Natural killer cell (primary cell): Measurements from ENCODE around the gene C1QB. TPM values are rescaled to one million over a fixed set of nuclear protein-coding genes. Genes with fewer than 3 reads are reported as not detected.

Experiments used
- ATAC-seq, 3 donors: fragments of 150-1000 bp in 2 of 3; fragments of 200-7000 bp in 1 of 3; cut with Tn5 transposase; 1 replicate in 1 of 3; 2 replicates in 2 of 3; pipeline ENCODE4 v1.10.0; 2021; ENCODE audit warnings: mild to moderate bottlenecking in 2 of 3, moderate library complexity in 2 of 3
- DNase-seq, 2 donors: peaks; one replicate each; pipeline versions ENCODE4 v3.0.0 to v3.0.0-alpha.2; 2013 to 2021; ENCODE audit warnings: mixed read lengths in 1 of 2
- H3K27ac ChIP-seq: one replicate; pipeline ENCODE4 v1.5.1; 2013; ENCODE audit warnings: mild to moderate bottlenecking, low read length
- H3K27me3 ChIP-seq: one replicate; pipeline ENCODE4 v1.6.1; 2013; ENCODE audit warnings: low read length; ENCODE audit not compliant: control insufficient read depth, insufficient read depth
- H3K36me3 ChIP-seq: one replicate; pipeline ENCODE4 v1.6.1; 2013; ENCODE audit warnings: low read length; ENCODE audit not compliant: control insufficient read depth, insufficient read depth
- H3K4me1 ChIP-seq: one replicate; pipeline ENCODE4 v1.6.1; 2013; ENCODE audit warnings: low read length; ENCODE audit not compliant: control insufficient read depth, insufficient read depth
- H3K4me3 ChIP-seq: one replicate; pipeline ENCODE4 v1.5.1; 2013; ENCODE audit warnings: low read length
- H3K9me3 ChIP-seq: one replicate; pipeline ENCODE4 v1.6.1; 2013; ENCODE audit warnings: low read length; ENCODE audit not compliant: control insufficient read depth, insufficient read depth
- H3K27ac Mint-ChIP-seq, 2 donors: one replicate each; pipeline ENCODE4 v1.8.0; 2022; ENCODE audit warnings: mild to moderate bottlenecking in 2 of 2, mixed read lengths in 2 of 2, moderate library complexity in 1 of 2
- H3K27me3 Mint-ChIP-seq, 2 donors: one replicate each; pipeline ENCODE4 v1.8.0; 2022; ENCODE audit warnings: low read depth in 2 of 2, mixed read lengths in 2 of 2
- H3K36me3 Mint-ChIP-seq: one replicate; pipeline ENCODE4 v1.8.0; 2022; ENCODE audit warnings: mixed read lengths
- H3K4me1 Mint-ChIP-seq, 2 donors: one replicate each; pipeline ENCODE4 v1.8.0; 2022; ENCODE audit warnings: mixed read lengths in 2 of 2
- H3K4me3 Mint-ChIP-seq: one replicate; pipeline ENCODE4 v1.8.0; 2022; ENCODE audit warnings: mild to moderate bottlenecking, moderate library complexity, mixed read lengths
- H3K9me3 Mint-ChIP-seq, 2 donors: one replicate each; pipeline ENCODE4 v1.8.0; 2022; ENCODE audit warnings: mixed read lengths in 2 of 2
- WGBS: methylation state at CpG from one replicate; pipeline ENCODE4 v1.1.7; 2013; ENCODE audit warnings: missing lambda C conversion rate; ENCODE audit not compliant: insufficient coverage; 5-methylcytosine and 5-hydroxymethylcytosine counted together
- intact Hi-C: fragments of 100-400 bp; cut with micrococcal nuclease; formaldehyde crosslinking; loops from one replicate; pipeline ENCODE4 v1.14.2; 2022
- total RNA-seq, 4 donors: library from RNA; stranded (reverse); fragments of 120-200 nt in 1 of 4; gene quantifications; one replicate each; pipeline versions ENCODE4 v1.2.3 to v1.2.4, GENCODE V29; 2013 to 2022
- TF ChIP-seq, protein P1 (sequence below): fragments of 200-600 bp; IDR thresholded peaks from one replicate; pipeline ENCODE4 v1.8.0; 2022; ENCODE audit warnings: antibody characterized with exemption

The C1QB gene
- total RNA-seq, 3 donors from 2014 or later (not counting 1 experiment from before 2014, with no cell fraction given): 0.70 to 1.3 TPM; not detected in 1

- intact Hi-C loops: no loop called here
- Histone ChIP-seq H3K27me3 (peaks cover 2% of the 10 kb centered on the region), H3K4me3 (no peak overlapping the region), H3K4me1 (peaks cover 8% of the 10 kb centered on the region), H3K27ac (no peak overlapping the region), H3K36me3 (no peaks in the 10 kb centered on the region), H3K9me3 (no peaks in the 10 kb centered on the region)
- Mint-ChIP-seq H3K27ac (no peak overlapping the region), H3K4me3 (no peak overlapping the region), H3K36me3 (no peaks in the 10 kb centered on the region), H3K9me3 (no peaks in the 10 kb centered on the region), H3K4me1 (peaks cover 0 to 6% of the 10 kb centered on the region in 2 donors), H3K27me3 (peaks cover 27 to 36% of the 10 kb centered on the region in 2 donors)
- DNase-seq (no peak), ATAC-seq (no peak)
- WGBS: 37% methylated on average over 8 of the region's 11 CpGs
- TF ChIP-seq, protein P1, sequence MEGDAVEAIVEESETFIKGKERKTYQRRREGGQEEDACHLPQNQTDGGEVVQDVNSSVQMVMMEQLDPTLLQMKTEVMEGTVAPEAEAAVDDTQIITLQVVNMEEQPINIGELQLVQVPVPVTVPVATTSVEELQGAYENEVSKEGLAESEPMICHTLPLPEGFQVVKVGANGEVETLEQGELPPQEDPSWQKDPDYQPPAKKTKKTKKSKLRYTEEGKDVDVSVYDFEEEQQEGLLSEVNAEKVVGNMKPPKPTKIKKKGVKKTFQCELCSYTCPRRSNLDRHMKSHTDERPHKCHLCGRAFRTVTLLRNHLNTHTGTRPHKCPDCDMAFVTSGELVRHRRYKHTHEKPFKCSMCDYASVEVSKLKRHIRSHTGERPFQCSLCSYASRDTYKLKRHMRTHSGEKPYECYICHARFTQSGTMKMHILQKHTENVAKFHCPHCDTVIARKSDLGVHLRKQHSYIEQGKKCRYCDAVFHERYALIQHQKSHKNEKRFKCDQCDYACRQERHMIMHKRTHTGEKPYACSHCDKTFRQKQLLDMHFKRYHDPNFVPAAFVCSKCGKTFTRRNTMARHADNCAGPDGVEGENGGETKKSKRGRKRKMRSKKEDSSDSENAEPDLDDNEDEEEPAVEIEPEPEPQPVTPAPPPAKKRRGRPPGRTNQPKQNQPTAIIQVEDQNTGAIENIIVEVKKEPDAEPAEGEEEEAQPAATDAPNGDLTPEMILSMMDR: no peak
Observed at GRCh38 chr1:22628698-22629444, 24.2 kb upstream of the C1QB start.

DNA sequence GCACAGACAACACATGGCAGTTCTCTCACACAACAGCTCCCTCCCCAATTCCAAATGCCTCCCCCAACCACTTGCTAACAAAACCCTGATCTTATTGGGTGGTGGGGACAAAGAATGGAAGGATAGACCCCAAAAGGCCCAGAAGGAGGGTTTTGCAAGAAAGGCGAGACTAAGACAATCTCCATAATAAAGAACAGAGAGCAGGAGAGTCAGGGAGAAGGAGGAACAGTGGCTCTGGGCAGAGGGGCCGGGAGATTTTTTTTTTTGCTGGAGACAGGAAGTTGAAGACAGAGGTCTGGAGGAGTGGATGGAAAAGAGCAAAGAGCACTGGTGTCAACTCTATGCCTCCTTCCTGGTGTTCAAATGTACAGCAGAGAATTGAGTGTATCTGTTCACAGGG is 23.1 kb upstream of the C1QB start:
- DNase-seq (no peak), ATAC-seq (no peak)
- TF ChIP-seq, protein P1: no peak
- Mint-ChIP-seq H3K4me3 (no peak overlapping the region), H3K27me3 (peaks cover 27 to 31% of the 10 kb centered on the region in 2 donors), H3K9me3 (no peaks in the 10 kb centered on the region), H3K4me1 (peaks cover 0 to 8% of the 10 kb centered on the region in 2 donors), H3K36me3 (no peaks in the 10 kb centered on the region), H3K27ac (no peak overlapping the region)
- Histone ChIP-seq H3K9me3 (no peaks in the 10 kb centered on the region), H3K4me3 (no peak overlapping the region), H3K4me1 (peaks cover 17% of the 10 kb centered on the region), H3K36me3 (no peaks in the 10 kb centered on the region), H3K27me3 (peaks cover 2% of the 10 kb centered on the region), H3K27ac (no peak overlapping the region)
- WGBS: 35% methylated on average over 2 of the region's 2 CpGs
- intact Hi-C loops: no loop called here

DNA sequence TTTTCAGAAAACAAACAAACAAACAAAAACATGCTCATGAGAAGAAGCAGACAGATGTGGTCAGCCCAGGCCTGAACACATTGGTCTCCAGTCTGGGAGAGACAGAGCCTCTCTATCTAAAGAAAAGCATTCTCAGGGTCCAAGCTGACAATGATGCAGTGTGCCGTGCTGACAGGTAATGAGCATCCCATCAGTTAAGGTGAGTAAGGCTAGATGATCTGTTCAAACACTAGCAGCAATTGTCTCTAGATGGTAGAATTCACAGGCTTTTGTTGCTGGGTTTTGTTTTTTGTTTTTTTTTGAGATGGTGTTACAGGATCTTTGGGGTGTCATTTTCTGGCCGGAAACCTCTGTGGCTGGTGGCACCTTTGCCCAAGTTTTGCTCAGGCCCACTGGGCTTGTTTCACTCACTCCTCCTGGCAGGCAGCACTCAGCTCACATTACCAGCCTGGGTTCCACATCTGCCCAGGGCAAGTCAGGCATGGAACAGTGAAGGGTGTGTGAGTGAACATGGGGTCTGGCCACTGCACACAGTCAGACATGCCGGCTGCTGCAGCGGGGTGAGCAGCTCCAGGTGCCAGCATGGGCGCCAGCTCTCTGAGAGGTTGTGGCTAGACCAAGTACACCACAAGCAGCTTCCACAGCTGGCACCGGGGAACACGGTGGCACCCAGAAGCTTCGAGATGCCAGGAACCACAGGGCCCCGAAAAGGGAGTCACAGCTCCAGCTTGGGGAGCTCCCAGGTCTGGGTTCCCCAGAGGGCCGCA is 19.2 kb upstream of the C1QB start:
- ATAC-seq (peak; percentile 27 to 55 (median 29)), DNase-seq (no peak)
- Histone ChIP-seq H3K9me3 (no peaks in the 10 kb centered on the region), H3K4me1 (peaks cover 22% of the 10 kb centered on the region), H3K27ac (no peak overlapping the region), H3K4me3 (no peak overlapping the region), H3K36me3 (no peaks in the 10 kb centered on the region), H3K27me3 (no peaks in the 10 kb centered on the region)
- no peaks in the 10 kb centered on the region for H3K36me3 Mint-ChIP-seq
- TF ChIP-seq, protein P1: no peak
- no peak overlapping the region for H3K27ac Mint-ChIP-seq
- H3K27me3 Mint-ChIP-seq: peaks cover 17 to 21% of the 10 kb centered on the region in 2 donors
- peak overlapping the region; percentile 62 for H3K4me3 Mint-ChIP-seq
- no peaks in the 10 kb centered on the region for H3K9me3 Mint-ChIP-seq
- intact Hi-C loops: no loop called here
- 64% methylated on average over 10 of the region's 10 CpGs for WGBS
- H3K4me1 Mint-ChIP-seq: peaks cover 0 to 17% of the 10 kb centered on the region in 2 donors
